Neutrophil (primary cell): Measurements from ENCODE around the gene BEND7.

Source experiments
- H3K27ac ChIP-seq: fragments of 200-600 bp; sonication (generic); 2 replicates; pipeline ENCODE4 v1.5.1; 2016; ENCODE audit warnings: mild to moderate bottlenecking, moderate library complexity
- H3K27me3 ChIP-seq: fragments of 200-600 bp; sonication (generic); 2 replicates; pipeline ENCODE4 v1.6.0; 2016; ENCODE audit warnings: mild to moderate bottlenecking
- H3K36me3 ChIP-seq: fragments of 200-600 bp; sonication (generic); 2 replicates; pipeline ENCODE4 v1.5.1; 2017
- H3K4me1 ChIP-seq, 2 experiments: fragments of 200-600 bp in 1 of 2; sonication (generic) in 1 of 2; 1 replicate in 1 of 2; 2 replicates in 1 of 2; pipeline versions ENCODE4 v1.5.1 to v1.6.1; 2013 to 2016; ENCODE audit warnings: low read depth in 1 of 2, low read length in 1 of 2, mild to moderate bottlenecking in 1 of 2, moderate library complexity in 1 of 2; ENCODE audit not compliant: control insufficient read depth in 1 of 2, insufficient read depth in 1 of 2
- H3K4me3 ChIP-seq, 2 experiments: fragments of 200-600 bp in 1 of 2; sonication (generic) in 1 of 2; 1 replicate in 1 of 2; 2 replicates in 1 of 2; pipeline ENCODE4 v1.5.1; 2013 to 2016; ENCODE audit warnings: low read depth in 1 of 2, low read length in 1 of 2, mild to moderate bottlenecking in 1 of 2, moderate library complexity in 1 of 2
- H3K9me3 ChIP-seq: fragments of 200-600 bp; sonication (generic); 2 replicates; pipeline ENCODE4 v1.5.1; 2016
- TF ChIP-seq, protein P1 (sequence below): fragments of 200-600 bp; sonication (generic); IDR thresholded peaks from 2 replicates; pipeline ENCODE4 v1.5.1; 2016; ENCODE audit warnings: antibody characterized with exemption

BEND7 gene

DNA sequence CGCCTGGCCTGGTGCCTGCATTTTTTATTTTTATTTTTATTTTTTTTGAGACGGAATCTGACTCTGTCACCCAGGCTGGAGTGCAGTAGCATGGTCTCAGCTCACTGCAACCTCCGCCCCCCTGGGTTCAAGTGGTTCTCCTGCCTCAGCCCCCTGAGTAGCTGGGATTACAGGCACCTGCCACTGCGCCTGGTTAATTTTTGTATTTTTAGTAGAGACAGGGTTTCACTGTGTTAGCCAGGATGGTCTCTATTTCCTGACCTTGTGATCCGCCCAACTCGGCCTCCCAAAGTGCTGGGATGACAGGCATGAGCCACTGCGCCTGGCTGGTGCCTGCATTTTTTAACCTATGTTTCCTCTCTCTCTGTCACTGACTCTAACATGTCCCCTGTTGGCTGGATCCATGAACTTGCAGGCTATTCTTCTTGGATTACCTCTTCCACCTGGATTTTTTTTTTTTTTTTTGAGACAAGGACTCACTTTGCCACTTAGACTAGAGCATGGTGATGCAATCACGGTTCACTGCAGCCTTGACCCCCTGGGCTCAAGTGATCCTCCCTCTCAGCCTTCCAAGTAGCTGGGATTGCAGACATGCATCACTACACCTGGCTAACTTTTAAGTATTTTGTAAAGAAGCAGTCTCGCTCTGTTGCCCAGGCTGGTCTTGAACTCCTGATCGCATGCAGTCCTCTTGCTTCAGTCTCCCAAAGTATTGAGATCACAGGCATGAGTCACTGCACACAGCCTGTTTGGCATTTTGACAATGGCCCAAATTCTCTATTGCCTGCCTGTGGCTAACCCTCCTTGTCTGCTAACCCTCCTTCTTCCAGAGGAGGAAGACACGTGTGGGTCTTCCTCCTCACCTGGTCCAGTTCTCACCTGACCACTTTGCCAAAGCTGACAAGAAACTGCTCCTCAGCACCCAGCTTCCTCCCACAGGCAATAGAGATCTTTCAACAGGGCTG is 34.9 kb upstream of the BEND7 start:
- Histone ChIP-seq H3K9me3 (no peaks in the 10 kb centered on the region), H3K4me3 (no peak overlapping the region), H3K27me3 (no peaks in the 10 kb centered on the region), H3K4me1 (peaks cover 28 to 31% of the 10 kb centered on the region in 2 experiments), H3K27ac (peak overlapping the region; percentile 1), H3K36me3 (no peaks in the 10 kb centered on the region)
- TF ChIP-seq, protein P1, sequence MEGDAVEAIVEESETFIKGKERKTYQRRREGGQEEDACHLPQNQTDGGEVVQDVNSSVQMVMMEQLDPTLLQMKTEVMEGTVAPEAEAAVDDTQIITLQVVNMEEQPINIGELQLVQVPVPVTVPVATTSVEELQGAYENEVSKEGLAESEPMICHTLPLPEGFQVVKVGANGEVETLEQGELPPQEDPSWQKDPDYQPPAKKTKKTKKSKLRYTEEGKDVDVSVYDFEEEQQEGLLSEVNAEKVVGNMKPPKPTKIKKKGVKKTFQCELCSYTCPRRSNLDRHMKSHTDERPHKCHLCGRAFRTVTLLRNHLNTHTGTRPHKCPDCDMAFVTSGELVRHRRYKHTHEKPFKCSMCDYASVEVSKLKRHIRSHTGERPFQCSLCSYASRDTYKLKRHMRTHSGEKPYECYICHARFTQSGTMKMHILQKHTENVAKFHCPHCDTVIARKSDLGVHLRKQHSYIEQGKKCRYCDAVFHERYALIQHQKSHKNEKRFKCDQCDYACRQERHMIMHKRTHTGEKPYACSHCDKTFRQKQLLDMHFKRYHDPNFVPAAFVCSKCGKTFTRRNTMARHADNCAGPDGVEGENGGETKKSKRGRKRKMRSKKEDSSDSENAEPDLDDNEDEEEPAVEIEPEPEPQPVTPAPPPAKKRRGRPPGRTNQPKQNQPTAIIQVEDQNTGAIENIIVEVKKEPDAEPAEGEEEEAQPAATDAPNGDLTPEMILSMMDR: no peak

DNA sequence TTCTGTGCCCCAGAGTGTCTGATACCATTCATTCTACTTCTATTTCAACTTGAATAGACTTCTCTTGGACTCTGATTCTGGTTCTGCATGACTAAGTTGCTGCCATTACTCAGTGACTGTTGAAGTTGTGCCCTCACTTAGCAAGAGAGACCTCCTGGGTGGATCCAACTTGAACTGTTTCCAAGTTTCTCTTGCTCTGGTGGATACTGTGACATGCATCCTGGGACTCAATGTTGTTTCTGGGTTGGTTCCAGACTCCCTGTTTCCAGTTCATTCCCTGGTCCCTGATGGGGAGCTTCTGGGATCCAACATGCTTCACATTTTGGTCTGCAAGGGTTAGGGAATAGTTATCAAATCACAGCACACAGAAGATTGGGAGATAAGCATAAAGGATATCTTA is 31.8 kb upstream of the BEND7 start:
- Histone ChIP-seq H3K9me3 (no peaks in the 10 kb centered on the region), H3K4me1 (peaks cover 0 to 4% of the 10 kb centered on the region in 2 experiments), H3K27me3 (no peaks in the 10 kb centered on the region), H3K4me3 (no peak overlapping the region), H3K27ac (no peak overlapping the region), H3K36me3 (no peaks in the 10 kb centered on the region)
- TF ChIP-seq, protein P1: no peak

DNA sequence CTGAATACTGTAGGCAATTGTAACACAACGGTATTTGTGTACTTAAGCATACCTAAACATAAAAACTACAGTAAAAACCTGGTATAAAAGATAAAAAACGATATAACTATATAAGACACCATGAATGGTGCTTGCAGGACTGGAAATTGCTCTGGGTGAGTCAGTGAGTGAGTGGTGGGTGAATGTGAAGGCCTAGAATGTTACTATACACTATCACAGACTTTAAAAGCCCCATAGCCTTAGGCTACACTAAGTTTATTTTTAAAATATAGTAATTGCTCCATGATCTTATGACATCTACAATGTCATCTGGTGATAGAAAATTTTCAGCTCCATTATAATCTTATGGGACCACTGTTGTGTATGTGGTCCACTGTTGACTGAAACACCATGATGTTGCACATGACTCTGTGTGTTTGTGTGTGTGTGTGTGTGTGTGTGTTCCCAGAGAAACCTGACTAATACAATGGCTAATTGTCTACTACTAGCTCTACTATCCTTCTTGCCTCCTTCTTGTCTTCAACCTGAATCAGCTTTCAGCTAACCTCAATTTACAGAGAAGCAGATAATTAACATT is 30.4 kb upstream of the BEND7 start:
- TF ChIP-seq, protein P1: no peak
- H3K27me3 ChIP-seq: no peaks in the 10 kb centered on the region
- no peak overlapping the region for H3K4me3 ChIP-seq
- H3K4me1 ChIP-seq: no peaks in the 10 kb centered on the region
- H3K27ac ChIP-seq: no peak overlapping the region
- no peaks in the 10 kb centered on the region for H3K9me3 ChIP-seq
- H3K36me3 ChIP-seq: no peaks in the 10 kb centered on the region

DNA sequence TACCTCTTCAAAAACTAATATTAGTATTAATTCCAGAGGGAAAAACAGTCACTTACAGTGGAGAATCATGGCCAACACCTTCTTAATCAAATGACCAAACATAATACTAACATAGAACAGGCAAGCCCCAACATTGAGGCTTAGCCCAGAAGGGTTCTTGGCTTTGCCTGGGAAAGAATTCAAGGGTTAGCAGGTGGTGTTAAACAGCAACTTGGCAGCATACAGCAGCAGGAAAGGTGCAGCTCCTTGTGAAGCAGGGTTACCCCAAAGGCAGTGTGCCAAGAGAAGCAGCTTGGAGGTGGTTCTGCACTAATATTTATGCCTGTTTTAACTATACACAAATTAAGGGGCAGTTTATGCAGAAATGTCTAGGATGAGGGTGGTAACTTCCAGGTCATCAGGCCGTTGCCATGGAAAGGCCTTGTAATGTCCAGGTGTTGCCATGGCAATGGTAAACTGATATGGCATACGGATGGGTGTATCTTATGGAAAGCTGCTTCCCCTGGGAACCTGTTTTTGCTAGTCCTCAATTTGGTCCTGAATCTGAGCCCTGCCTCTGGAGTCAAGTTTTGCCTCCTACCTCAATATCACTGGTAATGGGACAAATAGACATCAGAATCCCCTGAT is 27.2 kb upstream of the BEND7 start:
- no peaks in the 10 kb centered on the region for H3K9me3 ChIP-seq
- H3K4me1 ChIP-seq: no peaks in the 10 kb centered on the region
- H3K4me3 ChIP-seq: no peak overlapping the region
- H3K27me3 ChIP-seq: no peaks in the 10 kb centered on the region
- H3K27ac ChIP-seq: no peak overlapping the region
- TF ChIP-seq, protein P1: no peak
- H3K36me3 ChIP-seq: no peaks in the 10 kb centered on the region

DNA sequence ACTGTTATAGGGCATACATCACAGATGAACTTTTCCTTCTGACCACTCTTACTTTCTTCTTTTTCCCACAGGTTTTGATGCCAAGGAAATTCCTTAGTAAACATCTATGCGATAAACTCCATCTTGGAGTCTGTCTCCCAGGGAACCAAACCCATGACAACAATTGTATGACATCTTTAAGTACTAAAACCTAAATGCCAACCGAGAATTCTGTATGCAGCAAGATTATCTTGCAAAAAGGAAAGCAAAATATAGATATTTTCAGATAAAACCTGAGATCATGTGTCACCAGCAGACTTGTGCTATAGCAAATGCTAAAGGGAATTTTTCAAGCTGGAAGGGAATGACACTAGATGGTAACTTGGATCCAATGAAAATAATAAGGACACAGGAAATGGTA is 22.0 kb upstream of the BEND7 start:
- no peak overlapping the region for H3K4me3 ChIP-seq
- peaks cover 5% of the 10 kb centered on the region for H3K27me3 ChIP-seq
- H3K36me3 ChIP-seq: no peaks in the 10 kb centered on the region
- TF ChIP-seq, protein P1: no peak
- H3K27ac ChIP-seq: no peak overlapping the region
- no peaks in the 10 kb centered on the region for H3K4me1 ChIP-seq
- peaks cover 6% of the 10 kb centered on the region for H3K9me3 ChIP-seq
